AG09319 (cell line): ENCODE data around the gene THNSL1.

Source experiments
- DNase-seq: peaks from one replicate; pipeline ENCODE4 v3.0.0-alpha.2; 2010; ENCODE audit warnings: low read depth; ENCODE audit errors: extremely low read depth
- TF ChIP-seq, protein P1 (sequence below): IDR thresholded peaks from 2 replicates; pipeline ENCODE4 v1.5.1; 2011; ENCODE audit warnings: low read depth, mild to moderate bottlenecking, inconsistent platforms, low read length, moderate library complexity

Gene THNSL1

DNA sequence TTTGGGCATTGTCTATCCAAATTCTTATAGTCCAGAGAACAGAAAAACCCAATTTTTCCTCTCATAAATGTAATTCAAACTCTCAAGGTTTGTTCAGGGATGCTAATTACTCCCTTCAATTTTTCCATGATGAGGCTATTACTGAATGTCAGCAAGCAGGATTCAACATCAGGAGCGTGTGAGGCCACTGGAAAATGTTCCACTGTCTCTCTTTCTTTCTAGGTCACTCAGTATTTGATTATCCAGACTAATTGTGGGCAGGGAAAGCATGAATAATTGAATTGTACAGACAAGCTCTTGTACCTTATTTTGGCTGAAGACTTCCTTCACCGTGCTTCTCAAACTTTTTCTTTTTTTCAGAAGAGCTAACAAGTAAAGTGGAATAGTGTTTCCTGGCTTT is 30.7 kb downstream of the THNSL1 start:
- TF ChIP-seq, protein P1, sequence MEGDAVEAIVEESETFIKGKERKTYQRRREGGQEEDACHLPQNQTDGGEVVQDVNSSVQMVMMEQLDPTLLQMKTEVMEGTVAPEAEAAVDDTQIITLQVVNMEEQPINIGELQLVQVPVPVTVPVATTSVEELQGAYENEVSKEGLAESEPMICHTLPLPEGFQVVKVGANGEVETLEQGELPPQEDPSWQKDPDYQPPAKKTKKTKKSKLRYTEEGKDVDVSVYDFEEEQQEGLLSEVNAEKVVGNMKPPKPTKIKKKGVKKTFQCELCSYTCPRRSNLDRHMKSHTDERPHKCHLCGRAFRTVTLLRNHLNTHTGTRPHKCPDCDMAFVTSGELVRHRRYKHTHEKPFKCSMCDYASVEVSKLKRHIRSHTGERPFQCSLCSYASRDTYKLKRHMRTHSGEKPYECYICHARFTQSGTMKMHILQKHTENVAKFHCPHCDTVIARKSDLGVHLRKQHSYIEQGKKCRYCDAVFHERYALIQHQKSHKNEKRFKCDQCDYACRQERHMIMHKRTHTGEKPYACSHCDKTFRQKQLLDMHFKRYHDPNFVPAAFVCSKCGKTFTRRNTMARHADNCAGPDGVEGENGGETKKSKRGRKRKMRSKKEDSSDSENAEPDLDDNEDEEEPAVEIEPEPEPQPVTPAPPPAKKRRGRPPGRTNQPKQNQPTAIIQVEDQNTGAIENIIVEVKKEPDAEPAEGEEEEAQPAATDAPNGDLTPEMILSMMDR: no peak
- DNase-seq: no peak

DNA sequence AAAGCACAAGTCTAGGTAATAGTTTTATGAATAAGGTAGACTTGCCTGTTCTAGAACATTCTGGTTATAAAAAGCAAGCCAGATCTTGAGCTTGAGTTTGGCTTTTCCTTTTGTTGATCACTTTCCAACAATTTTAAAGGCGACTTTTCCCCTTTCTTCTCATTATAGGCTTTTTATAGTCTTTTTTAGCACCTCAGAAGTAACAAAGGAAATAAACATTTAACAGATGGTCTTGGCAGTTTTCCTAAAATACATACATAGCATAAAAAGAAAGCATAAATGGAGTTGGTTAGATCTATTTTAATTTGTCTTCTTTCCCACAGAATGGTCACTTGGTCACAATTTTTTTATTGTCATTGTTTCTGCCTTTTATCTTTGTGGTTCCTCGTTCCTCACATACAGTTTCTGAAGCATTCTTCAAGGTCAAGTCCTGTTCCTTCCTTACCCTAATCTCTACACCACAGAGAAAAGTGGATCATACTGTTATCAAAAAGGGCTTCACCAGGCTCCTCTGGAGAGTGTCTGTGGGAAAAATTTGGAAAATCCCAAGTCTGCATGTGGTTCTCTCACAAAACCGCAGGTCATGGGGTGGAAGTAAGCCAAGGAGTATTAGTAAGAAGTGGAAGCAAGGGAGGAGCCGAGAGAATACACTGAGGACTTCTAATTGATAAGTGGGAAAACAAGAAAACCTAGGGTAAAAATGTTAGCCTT is 31.3 kb downstream of the THNSL1 start:
- DNase-seq: peak; percentile 49
- TF ChIP-seq, protein P1: no peak

DNA sequence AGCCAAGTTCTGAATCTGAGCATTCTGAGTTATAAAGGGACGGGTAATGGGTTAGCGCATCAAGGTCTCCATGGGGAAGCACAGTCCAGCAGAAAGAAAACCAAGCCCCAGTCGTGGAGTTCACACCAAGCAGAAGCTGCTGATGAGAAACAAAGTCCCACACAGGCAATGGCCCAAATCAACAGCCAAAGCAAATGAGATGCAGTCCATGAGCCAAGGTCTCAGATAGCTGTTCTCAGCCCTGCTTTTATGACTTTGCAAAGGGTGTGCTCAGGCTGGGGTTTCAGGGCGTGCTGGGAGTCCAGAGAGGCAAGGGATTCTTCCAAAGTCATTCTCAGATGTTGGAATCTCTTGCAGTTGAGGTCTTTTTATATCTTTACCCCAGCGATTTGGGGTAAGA is 32.0 kb downstream of the THNSL1 start:
- no peak for DNase-seq
- TF ChIP-seq, protein P1: no peak

DNA sequence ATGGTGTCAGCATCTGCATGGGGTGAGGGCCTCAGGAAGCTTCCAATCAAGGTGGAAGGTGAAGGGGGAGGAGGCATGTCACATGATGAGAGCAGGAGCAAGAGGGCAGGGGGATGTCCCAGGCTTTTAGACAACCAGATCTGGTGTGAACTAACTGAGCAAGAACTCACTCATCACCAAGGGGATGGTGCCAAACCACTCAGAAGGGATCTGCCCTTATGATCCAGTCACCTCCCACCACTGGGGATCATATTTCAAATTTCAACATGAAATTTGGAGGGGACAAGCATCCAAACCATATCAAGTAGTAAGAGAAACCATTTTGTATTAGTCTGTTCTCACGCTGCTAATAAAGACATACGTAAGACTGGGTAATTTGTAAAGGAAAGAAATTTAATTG is 33.6 kb downstream of the THNSL1 start:
- DNase-seq: no peak
- TF ChIP-seq, protein P1: no peak

DNA sequence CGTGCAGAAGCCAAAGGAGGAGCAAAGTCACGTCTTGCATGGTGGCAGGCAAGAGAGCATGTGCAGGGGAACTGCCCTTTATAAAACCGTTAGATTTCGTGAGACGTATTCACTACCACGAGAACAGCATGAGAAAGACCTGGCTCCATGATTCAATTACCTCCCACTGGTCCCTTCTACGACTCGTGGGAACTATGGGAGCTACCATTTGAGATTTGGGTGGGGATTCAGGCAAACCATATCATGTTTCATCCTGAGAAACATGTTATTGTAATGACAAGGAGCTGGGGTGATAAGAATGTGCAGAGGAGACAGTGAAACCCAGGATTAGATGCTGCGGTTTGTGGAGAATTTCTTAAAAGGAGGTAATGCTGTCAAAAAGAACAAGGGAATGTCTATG is 34.0 kb downstream of the THNSL1 start:
- TF ChIP-seq, protein P1: no peak

DNA sequence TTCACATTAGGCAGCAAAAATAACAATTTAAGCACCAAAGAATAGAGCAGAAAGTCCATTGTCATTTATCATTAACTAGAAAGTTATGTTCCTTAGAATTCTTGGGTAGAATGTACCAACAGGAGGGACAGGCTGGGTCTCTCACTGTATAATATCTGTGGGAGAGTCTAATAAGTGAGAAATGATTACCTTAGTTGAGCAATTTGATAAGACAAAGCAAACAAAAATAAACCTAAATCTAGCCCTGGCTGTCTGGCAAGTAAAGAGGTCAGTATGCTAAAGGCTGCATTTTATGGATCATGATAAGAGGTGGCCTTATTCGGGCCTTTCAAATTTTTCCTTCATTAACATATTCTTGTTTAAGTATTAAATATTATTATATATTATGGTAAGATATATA is 35.6 kb downstream of the THNSL1 start:
- no peak for DNase-seq
- TF ChIP-seq, protein P1: no peak

More for the DNA sequence above, 34.0 kb downstream of the THNSL1 start:
- no peak for DNase-seq

DNA sequence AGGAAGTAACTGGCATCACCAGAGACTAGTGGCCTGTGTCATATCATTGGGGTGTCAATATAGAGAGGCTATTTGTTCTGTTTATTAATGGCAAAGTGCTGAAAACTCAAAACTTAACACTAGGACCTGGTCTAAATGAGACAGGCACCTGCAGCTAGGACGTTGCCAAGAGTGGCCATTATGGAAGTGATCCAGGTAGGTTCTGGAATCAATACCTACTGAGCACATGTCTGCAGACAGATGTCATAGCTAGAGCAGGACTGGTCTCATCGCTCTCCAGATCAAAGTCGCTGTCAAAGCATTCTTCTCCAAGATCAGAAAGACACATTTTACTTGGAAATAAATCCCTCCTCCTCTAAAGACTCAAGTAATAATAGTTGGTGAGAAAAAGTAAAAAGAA is 40.3 kb downstream of the THNSL1 start:
- TF ChIP-seq, protein P1: no peak
- DNase-seq: no peak
